Activated T-cell treated with anti-CD3 and anti-CD28 coated beads for 4 hours (primary cell): ENCODE measurements around the gene ZNF625.

Source experiments
- DNase-seq: peaks from one replicate; pipeline ENCODE4 v3.0.0-alpha.2; 2020

ZNF625 gene

DNA sequence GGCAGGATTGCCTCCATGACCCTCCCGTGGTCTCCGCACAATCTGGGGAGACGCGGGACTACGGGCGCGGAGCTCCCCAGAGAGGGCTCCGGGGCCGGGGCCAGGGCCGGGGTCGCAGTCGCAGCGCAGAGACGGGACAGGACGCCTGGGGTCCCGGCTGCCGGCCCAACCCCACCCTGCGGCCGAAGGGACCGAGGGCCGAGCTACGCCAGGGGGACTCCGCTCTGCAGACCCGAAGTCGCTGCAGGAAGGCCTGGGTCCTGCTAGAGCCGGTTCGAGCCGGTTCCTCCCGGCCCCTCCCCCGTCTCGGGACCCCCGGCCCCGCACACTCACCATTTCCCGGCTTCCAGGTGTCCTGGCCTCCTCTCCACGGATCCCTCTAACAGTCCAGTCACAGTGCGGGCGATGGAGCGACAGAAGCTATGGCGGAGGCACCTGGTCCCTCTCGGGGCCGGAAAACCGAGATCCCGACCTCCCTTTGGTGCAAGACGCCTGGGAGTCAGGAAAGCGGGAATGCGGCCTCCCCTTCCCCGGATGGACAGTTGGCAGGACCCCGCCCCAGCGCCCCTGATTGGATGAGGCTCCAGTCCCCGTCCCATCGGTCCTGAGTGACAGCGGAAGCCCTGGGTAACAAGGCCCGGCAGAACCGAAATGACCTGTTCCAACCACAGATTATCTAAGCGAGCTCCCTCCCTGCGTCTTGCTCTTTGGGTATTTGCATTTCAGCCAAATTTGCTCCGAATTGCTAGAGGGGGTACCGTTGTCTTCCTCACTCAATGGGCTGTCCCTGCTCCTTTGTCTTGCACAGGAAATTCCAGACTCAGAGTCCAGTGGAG lies at the start of gene ZNF625:
Gene ZNF625, minus strand, starts transcription at position 512 of the 836 bp plus-strand sequence. Its CDS starts 176 bp downstream, at position 336.
- DNase-seq, result no peak

DNA sequence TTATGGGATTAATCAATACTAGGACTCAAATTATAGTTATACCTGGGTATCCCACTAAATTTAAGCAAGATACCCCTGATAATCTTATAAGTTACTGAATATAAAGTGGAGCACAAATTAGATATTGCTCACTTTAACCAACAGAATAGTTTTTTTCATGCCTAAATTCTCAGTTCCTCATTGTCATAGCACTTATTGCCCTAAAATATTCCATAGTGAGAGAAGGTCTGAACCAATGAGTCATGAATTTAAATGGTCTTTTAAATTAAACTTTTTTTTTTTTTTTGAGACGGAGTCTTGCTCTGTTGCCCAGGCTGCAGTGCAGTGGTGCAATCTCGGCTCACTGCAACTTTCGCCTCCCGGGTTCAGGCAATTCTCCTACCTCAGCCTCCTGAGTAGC lies 48.8 kb upstream of the ZNF625 start:
- DNase-seq, result no peak

DNA sequence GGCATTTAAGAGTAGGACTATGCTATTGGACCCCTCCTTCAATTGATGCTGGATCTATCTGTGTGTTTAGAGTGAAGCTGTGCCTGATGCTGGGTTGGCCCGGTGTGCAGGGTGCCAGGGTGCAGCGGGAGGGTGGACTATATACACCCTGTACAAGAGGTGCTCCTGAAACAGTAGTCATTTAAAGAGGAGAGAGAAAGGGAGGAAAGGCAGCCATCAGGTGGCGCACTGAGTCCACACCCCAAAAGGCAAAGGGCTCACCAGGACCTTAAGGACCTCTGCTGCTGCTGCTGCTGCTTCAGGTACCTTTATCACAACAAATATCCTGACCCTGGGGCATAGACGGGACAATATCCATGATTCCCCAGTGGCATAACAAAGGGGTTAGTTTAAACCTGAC lies 45.7 kb upstream of the ZNF625 start:
- DNase-seq, result peak; percentile 43

DNA sequence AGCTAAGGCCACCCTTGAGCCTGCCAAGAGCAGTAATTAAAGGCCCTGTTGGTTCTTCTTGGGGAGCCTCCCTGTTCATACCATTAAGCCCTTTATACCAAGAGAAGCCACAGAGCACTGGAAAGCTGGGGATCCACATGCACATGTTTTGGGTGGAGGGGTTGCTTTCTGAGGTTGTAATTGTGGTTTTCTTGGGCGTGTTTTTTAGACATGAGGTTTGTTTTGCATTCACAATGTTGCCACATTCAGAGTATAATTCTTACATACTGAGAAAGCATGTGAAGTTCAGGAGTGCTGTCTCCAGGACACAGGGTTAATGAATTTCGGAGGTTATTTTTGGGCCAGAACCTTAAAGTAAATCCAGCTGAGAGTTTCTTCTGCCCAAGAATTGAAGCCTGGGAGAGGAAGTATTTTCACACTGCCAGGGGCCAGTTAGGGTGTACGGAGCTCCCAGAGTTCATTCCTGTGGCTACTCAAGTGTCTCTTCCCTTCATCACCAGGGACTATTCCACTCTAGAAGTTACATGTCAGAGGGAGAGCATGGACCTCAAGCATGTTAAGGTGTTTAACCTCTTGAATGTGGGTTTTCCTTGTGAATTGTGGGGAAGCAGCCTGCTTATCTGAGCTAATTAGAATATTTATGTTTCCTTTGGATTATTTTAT lies 43.4 kb upstream of the ZNF625 start:
- DNase-seq, result no peak

DNA sequence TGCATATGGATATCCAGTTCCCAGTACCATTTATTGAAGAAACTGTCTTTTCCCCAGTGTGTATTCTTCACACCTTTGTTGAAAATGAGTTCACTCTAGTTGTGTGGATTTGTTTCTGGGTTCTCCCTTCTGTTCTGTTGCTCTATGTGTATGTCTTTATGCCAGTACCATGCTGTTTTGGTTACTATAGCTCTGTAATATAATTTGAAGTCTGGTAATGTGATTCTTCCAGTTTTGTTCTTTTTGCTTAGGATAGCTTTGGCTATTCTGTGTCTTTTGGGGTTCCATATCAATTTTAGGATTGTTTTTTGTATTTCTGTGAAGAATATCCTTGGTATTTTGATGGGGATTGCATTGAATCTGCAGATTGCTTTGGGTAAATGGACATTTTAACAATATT lies 41.6 kb upstream of the ZNF625 start:
- DNase-seq, result no peak

DNA sequence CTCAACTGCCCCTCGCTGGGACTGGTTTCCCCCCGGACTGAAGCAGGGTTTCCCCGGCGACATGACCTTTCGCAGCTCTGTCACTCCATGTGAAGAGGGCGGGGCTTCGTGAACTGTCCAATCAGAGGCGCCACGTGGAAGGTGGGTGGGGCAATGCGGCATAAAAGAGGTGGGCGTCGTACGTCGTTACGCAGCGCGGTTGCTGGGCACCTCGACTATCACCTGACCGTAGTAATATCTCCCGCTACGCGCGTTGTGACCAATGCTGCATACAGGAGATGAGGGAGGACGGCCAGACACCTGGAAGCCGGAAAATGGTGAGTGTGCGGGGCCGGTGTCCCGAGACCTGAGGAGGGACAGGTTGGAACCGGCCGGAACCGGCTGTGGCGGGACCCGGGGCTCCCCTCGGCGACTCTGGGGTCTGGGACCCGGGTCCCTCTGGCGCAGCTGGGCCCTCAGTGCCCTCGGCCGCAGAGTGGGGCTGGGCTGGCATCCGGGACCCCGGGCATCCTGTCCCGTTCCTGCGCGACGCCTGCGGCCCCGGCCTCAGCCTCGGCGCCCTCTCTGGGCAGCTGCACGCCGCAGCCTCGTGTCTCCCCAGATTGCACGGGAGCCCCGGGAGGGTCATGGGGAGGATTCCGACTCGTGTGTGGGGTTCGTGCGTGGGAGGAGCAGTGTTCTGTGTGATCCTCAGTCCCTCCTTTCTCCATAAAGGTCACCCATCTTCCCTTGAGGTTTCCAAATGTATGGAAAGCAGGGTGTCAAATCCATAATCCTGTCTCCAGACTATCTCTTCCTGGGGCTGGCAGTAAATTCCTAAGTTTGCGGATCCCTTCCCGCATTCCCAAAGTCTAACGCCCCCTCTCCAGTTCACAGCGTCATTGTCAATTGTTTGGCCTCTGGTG lies 38.5 kb upstream of the ZNF625 start:
- peak; percentile 68 for DNase-seq

DNA sequence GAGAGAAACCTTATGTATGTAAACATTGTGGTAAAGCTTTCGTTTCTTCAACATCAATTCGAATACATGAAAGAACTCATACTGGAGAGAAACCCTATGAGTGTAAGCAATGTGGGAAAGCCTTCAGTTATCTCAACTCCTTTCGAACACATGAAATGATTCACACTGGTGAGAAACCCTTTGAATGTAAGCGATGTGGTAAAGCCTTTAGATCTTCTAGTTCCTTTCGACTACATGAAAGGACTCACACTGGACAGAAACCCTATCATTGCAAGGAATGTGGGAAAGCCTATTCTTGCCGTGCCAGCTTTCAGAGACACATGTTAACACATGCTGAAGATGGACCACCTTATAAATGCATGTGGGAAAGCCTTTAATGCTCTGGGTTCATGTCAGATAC lies 31.1 kb upstream of the ZNF625 start:
- no peak for DNase-seq

DNA sequence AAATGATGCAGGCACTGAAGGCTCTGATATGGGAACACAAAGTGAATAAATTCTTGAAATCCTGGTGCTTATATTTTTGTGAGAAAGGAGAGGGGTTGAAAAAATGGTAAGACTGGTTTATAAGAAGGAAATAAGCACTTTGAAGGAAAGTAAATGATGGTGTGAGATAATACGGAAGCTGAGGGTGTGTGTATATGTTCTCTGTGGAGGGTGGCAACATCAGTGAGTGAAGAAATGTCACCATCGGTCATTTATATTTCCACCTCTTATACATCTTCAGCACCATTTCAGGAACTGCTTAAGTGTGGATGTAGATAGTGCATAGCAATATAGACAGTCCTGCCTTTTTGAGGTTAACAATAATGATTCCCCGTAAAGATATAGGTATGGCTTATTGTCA lies 23.8 kb upstream of the ZNF625 start:
- no peak for DNase-seq

DNA sequence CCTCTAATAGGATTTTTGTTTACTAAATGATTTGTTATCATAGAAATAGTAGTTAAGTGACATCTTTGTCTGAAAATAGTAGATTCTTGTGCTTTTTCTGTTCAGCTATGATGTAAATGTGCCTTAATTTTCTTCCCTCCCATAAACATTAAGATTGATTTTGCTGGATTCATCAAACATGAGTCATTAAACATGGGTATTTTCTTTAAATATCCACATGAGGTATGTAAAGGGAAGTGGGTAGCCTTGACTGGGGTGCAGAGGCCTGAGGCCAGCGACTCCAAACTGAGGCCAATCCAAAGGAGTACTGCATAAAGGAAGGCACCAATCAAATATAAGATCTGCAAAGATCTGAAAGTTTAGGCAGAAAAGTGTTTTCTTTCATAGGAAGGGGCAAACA lies 10.1 kb upstream of the ZNF625 start:
- DNase-seq, result no peak

DNA sequence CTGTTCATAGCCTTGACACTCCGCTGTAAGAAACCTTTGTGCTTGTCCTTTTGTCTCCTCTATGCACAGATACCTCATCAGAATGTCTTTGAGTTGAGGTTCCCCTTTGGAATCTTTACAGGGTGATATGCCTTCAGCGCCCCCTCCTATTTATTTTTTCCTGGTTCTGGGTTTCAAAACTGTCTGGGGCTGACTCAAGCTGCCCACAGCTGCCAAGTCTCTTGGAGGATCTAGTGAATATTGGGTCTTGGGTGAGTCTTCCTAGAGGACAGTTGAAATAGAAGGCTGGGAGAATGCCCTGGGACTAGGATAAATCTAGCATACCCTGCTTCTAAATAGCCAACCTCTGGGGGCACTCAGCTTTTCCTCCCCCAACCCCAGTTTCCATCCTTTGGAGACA lies 7.3 kb upstream of the ZNF625 start:
- DNase-seq, result no peak

DNA sequence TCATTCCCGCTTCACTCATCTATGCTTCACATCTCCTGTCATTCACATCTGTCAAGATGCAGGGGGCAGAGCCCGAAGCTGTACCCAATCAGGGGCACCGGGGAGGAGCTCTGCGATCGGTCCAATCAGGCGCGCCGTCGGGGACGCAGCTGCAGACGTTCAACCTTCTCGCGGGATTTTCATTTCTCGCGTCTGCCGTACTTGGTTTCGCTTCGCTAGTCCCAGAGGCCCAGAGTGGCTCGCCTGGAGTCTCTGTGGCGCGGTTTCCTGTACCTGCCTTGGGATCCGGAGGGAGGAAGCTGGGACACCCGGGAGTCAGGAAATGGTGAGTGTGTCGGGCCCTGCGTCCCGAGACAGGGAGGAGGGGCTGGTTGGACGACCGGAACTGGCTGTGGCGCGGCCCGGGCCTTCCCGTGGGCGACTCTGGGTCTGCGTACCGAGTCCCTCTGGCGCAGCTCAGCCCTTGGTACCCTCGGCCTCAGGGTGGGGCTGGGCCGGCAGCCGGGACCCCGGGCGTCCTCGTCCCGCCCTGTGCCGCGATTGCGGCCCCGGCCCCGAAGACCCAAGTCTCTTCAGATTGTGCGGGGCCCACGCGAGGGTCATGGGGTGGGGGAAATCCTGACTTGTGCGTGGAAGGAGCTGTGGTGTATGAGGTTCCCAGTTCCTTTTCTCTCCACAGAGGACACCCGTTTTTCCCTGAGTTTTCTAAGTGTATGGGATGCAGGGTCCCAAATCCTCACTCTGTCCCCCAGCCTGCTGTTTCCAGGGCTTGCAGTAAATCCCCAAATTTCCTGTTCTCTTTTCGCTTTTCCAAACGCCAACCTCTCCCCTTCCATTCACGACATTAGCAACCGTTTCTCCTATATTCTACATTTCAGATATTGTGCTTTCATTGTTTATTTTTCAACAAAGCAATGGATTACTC lies 6.6 kb upstream of the ZNF625 start, which contains the start of gene ZNF136:
Gene ZNF136, plus strand, starts transcription at position 215 of the 925 bp plus-strand sequence. Its CDS starts 108 bp downstream, at position 323.
- peak; percentile 87 for DNase-seq

DNA sequence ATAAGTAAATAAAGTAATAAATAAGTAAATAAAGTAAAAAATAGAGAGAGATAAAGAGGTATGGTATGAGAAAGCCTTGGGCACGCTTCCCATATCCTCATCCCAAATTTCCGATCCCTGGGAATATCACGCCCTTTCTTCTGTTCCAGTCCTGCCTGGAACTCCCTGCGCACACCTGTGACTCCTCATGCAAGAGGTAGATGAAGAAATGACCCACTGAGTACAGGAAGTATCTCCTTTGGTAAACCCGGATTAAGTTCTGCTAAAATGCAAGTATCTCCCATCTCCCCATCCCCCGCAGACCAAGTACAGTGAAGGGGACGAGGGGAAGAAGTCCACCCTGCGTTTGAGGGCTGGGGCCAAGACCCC lies 6.0 kb upstream of the ZNF625 start:
- DNase-seq, result no peak

DNA sequence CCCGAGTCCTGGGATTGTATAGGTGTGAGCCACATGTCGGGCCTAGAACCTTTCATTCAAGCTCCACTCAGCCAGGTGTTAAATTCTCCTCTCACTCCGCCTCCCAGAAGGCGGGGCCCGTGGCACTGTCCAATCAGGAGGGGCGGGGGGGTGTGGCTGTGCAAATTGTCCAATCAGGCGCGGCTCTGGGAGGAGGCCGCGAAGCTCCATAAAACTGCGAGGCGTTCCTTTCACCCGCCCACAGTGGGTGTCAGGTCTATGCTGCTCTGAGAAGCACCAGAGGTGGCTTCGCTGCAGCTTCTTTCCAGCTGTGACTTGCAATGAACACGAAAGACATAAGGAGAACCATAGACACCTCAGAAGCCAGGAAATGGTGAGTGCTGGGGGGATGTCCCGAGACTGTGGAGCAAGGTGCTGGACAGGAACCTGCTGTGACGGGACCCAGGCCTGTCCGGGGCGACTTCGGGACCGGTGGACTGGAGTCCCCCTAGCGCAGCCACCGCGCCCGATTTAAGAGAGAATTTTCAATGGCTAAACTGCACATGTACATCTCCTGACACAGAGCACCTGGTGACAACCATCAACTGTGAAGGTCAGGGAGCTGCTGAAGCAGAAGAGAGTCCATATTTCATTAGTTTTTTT lies 3.4 kb upstream of the ZNF625 start:
- DNase-seq, result no peak

DNA sequence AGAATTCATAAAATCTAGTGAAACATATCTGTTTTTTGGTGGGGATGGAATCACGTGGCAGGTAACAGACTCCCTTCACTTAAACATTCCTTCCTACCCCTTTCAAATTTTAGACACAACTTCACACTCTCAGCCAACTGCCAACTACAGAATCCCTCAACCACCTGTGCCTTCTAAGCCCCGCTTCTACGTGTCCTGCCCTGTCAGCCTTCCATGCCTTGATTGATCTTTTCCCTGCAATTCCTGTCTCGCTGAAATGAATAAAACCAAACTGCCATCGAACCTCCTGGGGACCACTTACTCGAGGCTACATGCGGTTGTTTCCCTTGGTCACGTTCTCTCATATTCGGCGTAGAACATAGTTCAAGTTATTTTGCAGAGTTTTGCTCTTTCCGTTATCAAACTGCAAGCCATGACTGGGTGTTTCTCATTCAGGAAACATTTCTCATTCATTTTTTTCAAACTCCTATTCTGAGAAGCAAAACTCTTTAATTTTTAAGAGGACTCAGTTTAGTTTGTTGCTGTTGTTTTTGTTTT lies 1.1 kb downstream of the ZNF625 start:
- DNase-seq, result no peak

DNA sequence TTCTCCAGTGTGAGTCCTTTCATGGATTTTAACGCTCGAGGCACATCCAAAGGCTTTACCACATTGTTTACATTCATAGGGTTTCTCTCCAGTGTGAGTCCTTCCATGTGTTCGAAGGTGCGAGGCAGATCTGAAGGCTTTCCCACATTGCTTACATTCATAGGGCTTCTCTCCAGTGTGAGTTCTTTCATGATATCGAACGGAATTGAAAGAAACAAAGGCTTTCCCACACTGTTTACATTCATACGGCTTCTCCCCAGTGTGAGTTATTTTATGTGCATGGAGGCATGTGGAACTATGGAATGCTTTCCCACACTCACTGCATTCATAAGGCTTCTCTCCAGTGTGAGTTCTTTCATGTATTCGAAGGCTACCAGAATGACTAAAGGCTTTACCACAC lies 11.2 kb downstream of the ZNF625 start:
- DNase-seq, result no peak

DNA sequence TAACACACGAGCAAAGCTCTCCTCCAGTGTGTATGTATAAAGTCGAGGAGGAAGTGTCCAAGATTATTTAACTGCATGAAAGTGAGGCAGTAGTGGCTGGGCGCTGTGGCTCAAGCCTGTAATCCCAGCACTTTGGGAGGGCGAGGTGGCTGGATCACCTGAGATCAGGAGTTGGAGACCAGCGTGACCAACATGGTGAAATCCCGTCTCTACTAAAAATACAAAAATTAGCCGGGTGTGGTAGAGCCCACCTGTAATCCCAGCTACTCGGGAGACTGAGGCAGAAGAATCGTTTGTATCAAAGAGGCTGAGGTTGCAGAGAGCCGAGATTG lies 15.2 kb downstream of the ZNF625 start:
- DNase-seq, result no peak

DNA sequence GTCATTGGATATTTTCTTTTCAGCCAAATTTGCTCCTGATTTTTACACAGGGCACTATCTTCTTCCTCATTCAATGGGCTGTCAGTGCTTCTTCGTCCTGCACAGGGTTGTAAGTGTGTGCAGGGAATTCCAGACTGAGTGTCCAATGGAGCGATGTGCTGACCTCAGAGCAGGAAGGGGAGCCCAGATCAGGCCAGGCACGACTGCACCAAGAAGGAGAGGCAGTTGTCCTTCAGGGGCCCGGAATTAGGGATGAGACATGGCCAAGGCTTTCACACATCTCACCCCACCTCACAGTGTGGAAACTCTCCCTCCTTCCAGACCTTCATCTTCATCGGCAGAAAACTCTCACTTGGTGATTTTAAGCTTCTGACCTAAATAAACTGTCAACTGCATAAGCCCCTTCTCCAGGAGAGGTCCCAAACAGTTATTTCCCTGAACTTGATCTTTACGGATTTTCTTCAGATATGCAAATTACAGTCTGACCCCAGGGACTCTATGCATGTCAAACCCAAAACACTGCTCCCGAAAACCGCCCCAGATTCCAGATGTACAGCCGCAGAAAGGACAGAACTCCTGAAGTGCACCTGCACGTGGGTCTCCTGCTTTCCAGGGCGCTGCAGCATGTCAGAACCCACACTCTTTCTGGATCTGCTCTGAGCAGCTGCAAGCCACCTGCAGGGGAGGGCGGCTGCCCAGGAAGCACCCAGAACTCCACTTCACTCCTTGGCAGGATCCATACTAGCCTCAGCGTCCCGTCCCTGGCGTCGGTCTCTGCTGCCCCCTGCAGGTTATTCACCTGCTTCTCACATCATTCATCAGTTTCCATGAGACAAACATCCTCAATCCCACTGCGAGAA lies 15.8 kb downstream of the ZNF625 start:
- DNase-seq, result peak; percentile 81

DNA sequence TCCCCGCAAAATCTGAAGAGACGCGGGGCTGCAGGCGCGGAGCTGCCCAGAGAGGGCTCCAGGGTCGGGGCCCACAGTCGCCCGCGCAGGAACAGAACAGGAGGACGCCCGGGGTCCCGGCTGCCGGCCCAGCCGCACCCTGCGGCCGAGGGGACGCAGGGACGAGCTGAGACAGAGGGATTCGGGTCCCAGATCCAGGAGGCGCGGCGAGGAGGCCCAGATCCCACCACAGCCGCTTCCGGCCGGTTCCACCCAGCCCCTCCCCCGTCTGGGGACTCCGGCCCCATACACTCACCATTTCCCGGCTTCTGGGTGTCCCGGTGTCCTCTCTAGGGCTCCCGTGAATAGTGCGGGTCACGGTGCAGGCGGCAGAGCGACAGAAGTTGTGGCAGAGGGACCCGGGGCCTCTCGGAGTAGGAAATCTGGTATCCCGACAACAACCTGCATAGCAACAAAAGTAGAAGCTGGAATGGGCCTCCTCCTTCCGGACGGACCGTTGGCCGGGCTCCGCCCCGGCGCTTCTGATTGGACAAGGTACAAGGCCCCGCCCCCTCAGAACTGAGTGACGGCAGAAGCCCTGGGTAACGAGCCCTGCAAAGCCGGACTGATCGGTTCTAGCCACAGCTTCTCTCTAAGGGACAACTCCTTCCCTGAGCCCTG lies 16.5 kb downstream of the ZNF625 start, which contains the start of gene ZNF20:
Gene ZNF20, minus strand, starts transcription at position 466 of the 660 bp plus-strand sequence. Its CDS starts 168 bp downstream, at position 298.
- DNase-seq, result peak; percentile 89

DNA sequence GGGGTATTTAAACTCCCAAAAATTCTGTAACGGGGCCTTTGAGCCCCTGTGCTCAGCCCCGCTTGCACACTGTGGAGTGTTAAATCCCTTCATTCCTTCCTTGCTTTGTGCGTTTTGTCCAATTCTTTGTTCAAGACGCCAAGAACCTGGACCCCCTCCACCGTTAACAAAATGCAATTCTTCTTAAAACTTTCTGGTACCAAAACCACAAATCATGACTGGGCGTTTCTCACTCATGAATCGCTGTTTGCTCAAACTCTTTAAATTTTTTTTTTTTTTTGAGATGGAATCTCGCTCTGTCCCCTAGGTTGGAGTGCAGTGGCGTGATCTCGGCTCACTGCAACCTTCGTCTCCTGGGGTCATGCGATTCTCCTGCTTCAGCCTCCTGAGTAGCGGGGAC lies 17.3 kb downstream of the ZNF625 start:
- DNase-seq, result no peak
